Measurements from ENCODE around the gene HDAC4. TPM values are rescaled to one million over a fixed set of nuclear protein-coding genes. Genes with fewer than 3 reads are reported as not detected.

Gene HDAC4
- total RNA-seq, 2 donors from 2014 or later = 8.1 to 20.1 TPM

- H3K4me1 ChIP-seq = peaks cover 0 to 18% of the 10 kb centered on the region in 2 donors
- H3K9me3 ChIP-seq = no peaks in the 10 kb centered on the region
- H3K27ac ChIP-seq = no peak overlapping the region
These were observed 61.6 kb downstream of the HDAC4 start for GRCh38 chr2:239339241-239339640.

GRCh38 chr2:239337877-239338484 lies 62.8 kb downstream of the HDAC4 start:
- Histone ChIP-seq H3K9me3 (no peaks in the 10 kb centered on the region), H3K27me3 (no peaks in the 10 kb centered on the region), H3K4me1 (peaks cover 0 to 18% of the 10 kb centered on the region in 2 donors), H3K4me3 (no peak overlapping the region), H3K36me3 (no peaks in the 10 kb centered on the region), H3K27ac (peak overlapping the region in 1 of 2 donors; percentile 35)
- TF ChIP-seq CTCF (IDR thresholded peaks at IDR 0.05) = no peak
- DNase-seq (ENCODE audit: low spot score) = peak; percentile 48

More at GRCh38 chr2:239339241-239339640, 61.6 kb downstream of the HDAC4 start:
- DNase-seq (ENCODE audit: low spot score) = no peak
- no peaks in the 10 kb centered on the region for H3K36me3 ChIP-seq
- no peak overlapping the region for H3K4me3 ChIP-seq
- no peaks in the 10 kb centered on the region for H3K27me3 ChIP-seq
- TF ChIP-seq CTCF (IDR thresholded peaks at IDR 0.05) = no peak

- no peaks in the 10 kb centered on the region for H3K27me3 ChIP-seq
- H3K4me3 ChIP-seq = no peak overlapping the region
- peaks cover 0 to 18% of the 10 kb centered on the region in 2 donors for H3K4me1 ChIP-seq
These were observed 63.5 kb downstream of the HDAC4 start for GRCh38 chr2:239337122-239337876.

GRCh38 chr2:239331560-239331959 lies 69.3 kb downstream of the HDAC4 start:
- H3K36me3 ChIP-seq = no peaks in the 10 kb centered on the region
- H3K27me3 ChIP-seq = no peaks in the 10 kb centered on the region
- H3K27ac ChIP-seq = peak overlapping the region; percentile 91 to 97
- DNase-seq (ENCODE audit: low spot score) = peak; percentile 51
- TF ChIP-seq CTCF (IDR thresholded peaks at IDR 0.05) = no peak
- H3K4me3 ChIP-seq = no peak overlapping the region
- H3K9me3 ChIP-seq = no peaks in the 10 kb centered on the region
- peaks cover 0 to 48% of the 10 kb centered on the region in 2 donors for H3K4me1 ChIP-seq

More at GRCh38 chr2:239337122-239337876, 63.5 kb downstream of the HDAC4 start:
- DNase-seq (ENCODE audit: low spot score) = peak; percentile 58
- H3K36me3 ChIP-seq = no peaks in the 10 kb centered on the region
- H3K27ac ChIP-seq = peak overlapping the region in 1 of 2 donors; percentile 35
- no peak for TF ChIP-seq CTCF (IDR thresholded peaks at IDR 0.05)
- H3K9me3 ChIP-seq = no peaks in the 10 kb centered on the region

- Histone ChIP-seq H3K9me3 (no peaks in the 10 kb centered on the region), H3K36me3 (no peaks in the 10 kb centered on the region), H3K27me3 (no peaks in the 10 kb centered on the region), H3K4me1 (peaks cover 0 to 47% of the 10 kb centered on the region in 2 donors), H3K4me3 (no peak overlapping the region), H3K27ac (peak overlapping the region; percentile 91 to 97)
- DNase-seq (ENCODE audit: low spot score) = peak; percentile 51
- TF ChIP-seq CTCF (IDR thresholded peaks at IDR 0.05) = no peak
These were observed 70.0 kb downstream of the HDAC4 start for GRCh38 chr2:239330836-239331235.

Data from right atrium auricular region (tissue), 2 donors.